Mesodermal cell (in vitro differentiated cells): ENCODE data around the gene GALNT2.

Experiments
- H3K27ac ChIP-seq: 2 replicates; pipeline ENCODE4 v1.7.0; 2013; ENCODE audit warnings: mild to moderate bottlenecking, low read depth, low read length, moderate library complexity; ENCODE audit not compliant: severe bottlenecking
- H3K36me3 ChIP-seq: 2 replicates; pipeline ENCODE4 v1.7.1; 2013; ENCODE audit warnings: mild to moderate bottlenecking, low read length, moderate library complexity; ENCODE audit not compliant: control insufficient read depth, insufficient read depth
- H3K4me1 ChIP-seq: one replicate; pipeline ENCODE4 v1.7.1; 2013; ENCODE audit warnings: mild to moderate bottlenecking, low read length; ENCODE audit not compliant: insufficient read depth, control insufficient read depth, poor library complexity, severe bottlenecking
- H3K4me3 ChIP-seq: 2 replicates; pipeline ENCODE4 v1.7.0; 2013; ENCODE audit warnings: low read length, control low read depth, mild to moderate bottlenecking; ENCODE audit not compliant: insufficient read depth, poor library complexity, severe bottlenecking; ENCODE audit errors: extremely low read depth
- H3K9me3 ChIP-seq: 2 replicates; pipeline ENCODE4 v1.7.1; 2013; ENCODE audit warnings: mild to moderate bottlenecking, low read length, moderate library complexity; ENCODE audit not compliant: control insufficient read depth
- WGBS, 2 experiments: methylation state at CpG; one replicate each; pipeline ENCODE4 v1.1.5; 2013; ENCODE audit warnings: missing lambda C conversion rate in 2 of 2; ENCODE audit not compliant: insufficient coverage in 2 of 2; 5-methylcytosine and 5-hydroxymethylcytosine counted together

Gene GALNT2

DNA sequence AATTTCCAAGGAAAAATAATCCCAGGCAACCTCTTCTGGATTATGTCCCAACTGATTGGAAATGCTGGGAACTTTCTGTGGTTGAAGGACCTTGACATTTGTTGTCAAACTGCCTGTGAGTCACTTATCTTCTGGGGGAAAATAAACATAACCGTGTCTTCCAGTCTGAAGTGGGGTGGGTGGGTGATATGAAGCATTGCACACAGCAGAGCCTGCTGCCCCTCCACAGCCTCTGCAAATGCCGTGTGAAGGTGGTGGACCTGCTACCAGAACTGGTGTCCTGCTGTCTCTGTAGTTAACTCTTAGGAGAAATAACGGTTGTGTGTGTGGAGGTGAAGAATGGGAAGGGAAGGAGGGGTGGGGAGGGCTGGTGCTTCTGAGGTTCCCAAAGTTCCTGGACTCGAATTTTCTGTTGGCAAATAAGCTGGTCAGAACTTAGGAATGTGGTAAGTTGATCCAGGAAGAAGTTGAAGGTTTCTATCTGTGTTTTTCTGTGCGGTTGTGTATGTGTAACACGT lies 23.2 kb downstream of the GALNT2 start:
- Histone ChIP-seq H3K9me3 (no peaks in the 10 kb centered on the region), H3K4me3 (no peak overlapping the region), H3K4me1 (peaks cover 37% of the 10 kb centered on the region), H3K27ac (peak overlapping the region; percentile 71), H3K36me3 (peaks cover 20% of the 10 kb centered on the region)
- 76 to 95% methylated on average over 2 to 4 of the region's 6 CpGs for WGBS, 2 experiments

DNA sequence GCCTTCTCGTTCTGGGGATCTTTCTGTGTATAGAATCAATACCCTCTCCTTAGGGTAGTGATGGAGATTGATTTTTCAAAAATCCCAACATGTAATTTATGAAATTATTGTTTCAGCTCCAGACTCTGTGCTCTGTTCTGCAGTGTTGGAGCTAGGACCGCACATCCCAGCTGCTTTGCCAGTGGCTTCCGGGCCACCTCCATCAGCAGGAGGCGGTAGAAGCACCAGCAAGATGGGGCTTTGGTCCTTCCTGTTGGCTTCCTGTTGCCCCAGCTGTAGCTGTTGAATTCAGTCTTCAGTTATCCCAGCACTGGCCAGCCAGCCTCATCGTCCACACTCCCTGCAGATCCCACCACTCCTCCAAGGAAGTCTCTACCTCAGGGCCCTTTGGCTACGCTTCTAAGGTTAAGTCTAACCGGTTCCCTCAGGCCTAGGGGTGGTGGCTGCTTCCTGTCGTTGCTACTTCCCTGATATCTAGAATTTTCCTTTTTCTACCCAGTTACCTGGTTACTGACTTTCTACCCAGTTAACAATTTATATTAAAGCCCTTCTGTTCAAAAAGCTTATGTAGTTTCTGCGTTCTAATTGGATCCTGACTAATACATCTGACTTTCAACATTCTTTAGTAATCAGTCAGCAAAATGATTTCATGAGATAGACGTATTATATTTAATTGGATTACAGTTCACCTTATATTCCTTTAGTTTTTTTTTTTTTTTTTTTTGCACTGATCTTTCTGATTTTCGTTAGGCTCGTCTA lies 24.6 kb downstream of the GALNT2 start:
- H3K4me1 ChIP-seq: peaks cover 23% of the 10 kb centered on the region
- H3K27ac ChIP-seq: no peak overlapping the region
- H3K36me3 ChIP-seq: peaks cover 20% of the 10 kb centered on the region
- no peak overlapping the region for H3K4me3 ChIP-seq
- WGBS, 2 experiments: 93 to 97% methylated on average over 7 of the region's 12 CpGs
- no peaks in the 10 kb centered on the region for H3K9me3 ChIP-seq

DNA sequence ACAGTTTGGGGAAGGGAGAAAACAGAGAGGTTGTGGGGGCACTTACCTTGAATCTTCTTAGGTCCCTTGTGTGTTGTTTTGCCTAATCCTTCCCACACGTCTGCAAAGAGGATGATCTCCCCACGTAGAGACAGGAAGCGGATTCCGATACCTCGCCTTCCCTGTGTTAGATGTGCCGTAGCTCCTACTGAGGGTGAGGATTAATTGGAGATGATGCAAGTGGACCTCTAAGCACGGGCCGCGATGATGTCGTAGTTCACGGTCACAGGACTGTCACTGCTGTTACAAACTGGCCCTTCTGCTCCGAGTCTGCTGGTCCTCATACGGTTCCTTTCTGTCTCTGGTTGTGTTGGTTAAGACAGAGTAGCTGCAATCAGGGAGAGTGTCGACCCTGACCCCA lies 27.7 kb downstream of the GALNT2 start:
- Histone ChIP-seq H3K27ac (no peak overlapping the region), H3K36me3 (peaks cover 15% of the 10 kb centered on the region), H3K4me1 (peaks cover 8% of the 10 kb centered on the region), H3K4me3 (no peak overlapping the region), H3K9me3 (no peaks in the 10 kb centered on the region)
- WGBS, 2 experiments: 86 to 96% methylated on average over 11 to 13 of the region's 14 CpGs

DNA sequence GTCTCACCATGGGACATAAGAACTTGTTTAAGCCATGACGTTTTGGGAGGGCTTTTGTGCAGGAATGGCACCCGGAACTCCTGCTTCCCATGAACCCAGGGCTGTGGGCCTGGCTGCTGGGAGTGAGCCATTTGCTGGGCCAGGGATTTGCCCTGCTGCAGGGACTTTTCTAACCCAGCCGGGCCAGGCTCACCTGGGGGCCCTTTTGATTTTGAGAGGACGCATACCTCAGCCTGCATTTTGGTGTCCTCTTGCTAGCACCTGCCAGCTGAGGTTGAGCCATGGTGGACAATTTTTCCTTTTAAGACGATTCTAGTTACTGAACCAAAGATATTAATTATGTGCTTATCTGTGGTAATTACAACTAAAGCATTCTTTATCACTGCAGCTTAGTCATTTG lies 28.9 kb downstream of the GALNT2 start:
- no peak overlapping the region for H3K27ac ChIP-seq
- WGBS, 2 experiments: 63 to 94% methylated on average over 4 of the region's 5 CpGs
- H3K4me1 ChIP-seq: no peaks in the 10 kb centered on the region
- no peaks in the 10 kb centered on the region for H3K9me3 ChIP-seq
- peaks cover 13% of the 10 kb centered on the region for H3K36me3 ChIP-seq
- H3K4me3 ChIP-seq: no peak overlapping the region

DNA sequence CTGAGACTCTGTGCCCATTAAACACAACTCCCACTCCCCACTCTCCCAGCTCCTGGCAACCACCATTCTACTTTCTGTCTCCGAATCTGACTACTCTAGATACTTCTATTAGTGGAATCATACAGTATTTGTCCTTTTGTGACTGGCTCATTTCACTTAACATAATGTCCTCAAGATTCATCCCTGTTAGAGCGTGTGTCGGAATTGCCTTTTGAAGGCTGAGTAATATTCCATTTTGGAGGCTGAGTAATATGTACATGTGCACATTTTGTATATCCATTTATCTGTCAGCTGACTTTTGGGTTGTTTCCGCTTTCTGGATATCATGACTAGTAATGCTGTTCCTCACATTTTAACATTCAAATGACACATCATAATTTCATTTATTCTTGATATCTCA lies 30.3 kb downstream of the GALNT2 start:
- WGBS, 2 experiments: 100% methylated on average over 1 to 2 of the region's 4 CpGs

DNA sequence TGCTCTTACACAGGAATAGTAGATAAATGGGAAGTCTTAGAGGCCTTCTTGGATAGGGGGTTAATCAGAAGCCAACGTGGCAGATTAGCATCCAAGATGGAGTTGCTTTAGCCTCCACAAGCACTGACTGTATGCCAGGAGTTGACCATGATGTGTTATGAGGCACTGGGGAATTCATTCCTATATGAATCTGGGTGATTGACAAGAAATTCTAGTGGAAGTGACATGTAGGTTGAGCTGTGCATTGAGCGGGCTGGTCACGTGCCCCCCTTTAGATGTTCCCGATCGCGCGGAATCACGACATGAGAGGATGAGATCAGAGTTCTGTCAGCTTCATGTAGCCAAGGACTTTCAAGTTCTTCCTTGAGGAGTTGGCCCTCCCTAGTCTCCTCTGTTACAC lies 31.7 kb downstream of the GALNT2 start:
- Histone ChIP-seq H3K36me3 (no peaks in the 10 kb centered on the region), H3K27ac (no peak overlapping the region), H3K4me1 (peaks cover 22% of the 10 kb centered on the region), H3K4me3 (no peak overlapping the region), H3K9me3 (no peaks in the 10 kb centered on the region)
- 94 to 95% methylated on average over 6 to 8 of the region's 8 CpGs for WGBS, 2 experiments

More for the DNA sequence above, 30.3 kb downstream of the GALNT2 start:
- H3K4me1 ChIP-seq: peaks cover 10% of the 10 kb centered on the region
- H3K4me3 ChIP-seq: no peak overlapping the region
- peaks cover under 1% of the 10 kb centered on the region for H3K36me3 ChIP-seq
- no peak overlapping the region for H3K27ac ChIP-seq
- H3K9me3 ChIP-seq: no peaks in the 10 kb centered on the region

DNA sequence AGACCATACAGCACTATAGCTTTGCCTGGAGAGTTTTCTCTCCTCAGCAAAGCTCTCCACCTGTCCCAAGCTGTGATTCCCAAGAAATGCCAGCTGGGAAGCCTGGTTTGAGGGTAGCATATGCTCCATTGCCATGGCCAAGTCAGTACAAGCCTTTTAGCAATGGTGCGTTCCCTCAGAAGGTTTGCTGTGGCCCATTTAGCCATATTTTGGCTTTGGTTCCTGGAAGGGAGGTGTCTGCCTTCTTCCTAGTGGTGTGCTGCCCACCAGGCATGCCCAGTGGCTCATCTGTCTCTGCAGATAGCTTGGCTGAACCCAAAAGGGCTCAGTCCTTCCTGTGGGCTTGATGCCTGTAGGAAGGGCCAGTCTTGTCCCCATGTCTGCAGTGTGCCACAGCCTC lies 32.4 kb downstream of the GALNT2 start:
- H3K9me3 ChIP-seq: no peaks in the 10 kb centered on the region
- peaks cover 30% of the 10 kb centered on the region for H3K4me1 ChIP-seq
- H3K27ac ChIP-seq: no peak overlapping the region
- no peak overlapping the region for H3K4me3 ChIP-seq
- H3K36me3 ChIP-seq: no peaks in the 10 kb centered on the region
- 100% methylated on average over 1 of the region's 1 CpG for WGBS, 2 experiments

DNA sequence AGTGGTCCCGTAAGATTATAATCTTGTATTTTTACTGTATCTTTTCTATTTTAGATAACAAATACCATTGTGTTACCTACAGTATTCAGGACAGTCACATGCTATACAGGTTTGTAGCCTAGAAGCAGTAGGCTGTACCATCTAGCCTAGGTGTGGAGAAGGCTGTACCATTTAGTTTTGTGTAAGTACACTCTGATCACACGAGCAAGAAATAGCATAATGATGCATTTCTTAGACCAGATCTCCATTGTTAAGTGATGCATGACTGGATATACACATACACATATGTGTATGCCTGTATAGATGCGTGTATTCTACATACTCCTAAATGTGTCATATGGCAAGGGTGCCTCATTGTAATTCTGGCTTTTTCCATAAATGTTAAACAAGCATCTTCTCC lies 33.9 kb downstream of the GALNT2 start:
- WGBS, 2 experiments: 100% methylated on average over 1 of the region's 3 CpGs; no CpG with 5 or more reads in 1 of the 2 experiments
- no peak overlapping the region for H3K4me3 ChIP-seq
- H3K36me3 ChIP-seq: no peaks in the 10 kb centered on the region
- H3K4me1 ChIP-seq: peaks cover 41% of the 10 kb centered on the region
- H3K27ac ChIP-seq: no peak overlapping the region
- H3K9me3 ChIP-seq: no peaks in the 10 kb centered on the region

DNA sequence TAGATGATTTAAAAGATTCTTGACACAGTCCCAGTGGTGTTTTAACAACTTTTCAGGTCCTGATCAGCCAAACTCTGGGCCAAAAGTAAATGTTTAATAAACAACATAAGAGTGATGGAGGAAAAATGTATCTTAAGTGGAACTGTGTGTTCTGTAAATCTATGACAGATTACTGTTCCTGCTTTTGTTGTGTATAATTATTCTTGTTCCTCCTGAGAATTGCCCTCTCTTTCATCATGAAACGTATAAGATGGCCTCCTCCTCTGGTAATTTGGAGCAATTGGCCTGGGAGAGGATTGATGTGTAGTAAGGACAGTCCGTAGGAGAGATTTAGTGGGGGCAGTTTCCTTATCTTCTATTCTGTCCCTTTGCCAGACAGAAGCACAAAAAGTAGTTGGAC lies 34.5 kb downstream of the GALNT2 start:
- Histone ChIP-seq H3K9me3 (no peaks in the 10 kb centered on the region), H3K4me1 (peaks cover 41% of the 10 kb centered on the region), H3K36me3 (no peaks in the 10 kb centered on the region), H3K27ac (no peak overlapping the region), H3K4me3 (no peak overlapping the region)
- WGBS, 2 experiments: no CpG with 5 or more reads among the region's 2 CpGs

DNA sequence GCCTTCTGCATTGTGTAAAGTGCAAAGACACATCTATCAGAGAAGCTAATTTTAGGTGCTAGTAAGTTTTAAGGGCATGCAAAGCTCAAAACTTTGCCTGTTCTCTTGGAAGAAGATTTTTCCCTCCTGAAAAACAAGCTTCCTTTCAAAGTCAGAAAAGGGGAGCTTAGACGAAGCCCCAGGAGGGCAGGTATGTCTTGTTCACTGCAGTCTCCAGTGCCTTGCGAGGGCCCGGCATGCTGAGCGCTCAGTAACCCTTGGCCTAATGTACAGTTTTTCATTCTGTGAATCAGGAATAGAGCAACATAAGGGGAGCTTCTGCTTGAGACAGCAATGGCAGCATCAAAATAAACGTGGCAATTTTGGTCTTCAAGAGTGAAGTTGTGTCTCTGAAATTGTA lies 35.0 kb downstream of the GALNT2 start:
- Histone ChIP-seq H3K4me3 (no peak overlapping the region), H3K9me3 (no peaks in the 10 kb centered on the region), H3K36me3 (no peaks in the 10 kb centered on the region), H3K27ac (no peak overlapping the region), H3K4me1 (peaks cover 41% of the 10 kb centered on the region)
- WGBS, 2 experiments: 73 to 83% methylated on average over 4 to 5 of the region's 5 CpGs

DNA sequence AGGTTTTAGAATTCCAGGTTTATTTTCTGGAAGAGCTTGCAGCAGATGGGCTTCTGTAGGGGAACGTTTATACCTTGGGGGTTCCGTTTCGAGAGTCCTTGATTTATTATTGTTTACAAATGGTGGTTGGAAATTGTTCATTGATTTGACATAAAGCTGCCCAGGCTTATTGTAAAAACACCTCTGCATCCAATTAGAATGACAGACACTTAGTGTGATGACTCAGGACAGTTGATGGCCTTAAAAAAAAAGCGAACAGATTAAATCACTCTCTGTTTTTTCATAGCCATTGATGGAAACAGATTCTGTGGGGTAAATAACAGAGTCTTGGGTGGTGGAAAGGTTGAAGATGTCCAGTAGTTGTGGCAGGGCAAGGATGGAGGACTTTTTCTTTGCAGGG lies 35.4 kb downstream of the GALNT2 start:
- peaks cover 41% of the 10 kb centered on the region for H3K4me1 ChIP-seq
- no peaks in the 10 kb centered on the region for H3K36me3 ChIP-seq
- 80 to 94% methylated on average over 2 to 3 of the region's 4 CpGs for WGBS, 2 experiments
- H3K4me3 ChIP-seq: no peak overlapping the region
- H3K9me3 ChIP-seq: no peaks in the 10 kb centered on the region
- no peak overlapping the region for H3K27ac ChIP-seq
